H9 (cell line): ENCODE results near the gene WFDC2. TPM values are rescaled to one million over a fixed set of nuclear protein-coding genes. Genes with fewer than 3 reads are reported as not detected.

Source experiments
- DNase-seq: peaks from one replicate; pipeline ENCODE4 v3.0.0-alpha.2; 2017
- H2AFZ ChIP-seq: one replicate; pipeline ENCODE4 v1.6.1; 2013; ENCODE audit warnings: mild to moderate bottlenecking, low read length, control low read depth, moderate library complexity
- H2AK5ac ChIP-seq: 2 replicates; pipeline ENCODE4 v1.6.1; 2013; ENCODE audit warnings: low read length, control low read depth, mixed read lengths; ENCODE audit not compliant: insufficient read length
- H2BK120ac ChIP-seq: one replicate; pipeline ENCODE4 v1.6.1; 2013; ENCODE audit warnings: low read depth, mild to moderate bottlenecking, low read length, control low read depth, inconsistent platforms; ENCODE audit not compliant: poor library complexity, severe bottlenecking
- H2BK12ac ChIP-seq: 2 replicates; pipeline ENCODE4 v1.6.1; 2013; ENCODE audit warnings: low read length, control low read depth, mixed read lengths, low read depth; ENCODE audit not compliant: insufficient read length
- H2BK15ac ChIP-seq: 2 replicates; pipeline ENCODE4 v1.6.1; 2013; ENCODE audit warnings: low read depth, low read length, control low read depth
- H2BK20ac ChIP-seq: one replicate; pipeline ENCODE4 v1.6.1; 2013; ENCODE audit warnings: low read depth, mild to moderate bottlenecking, low read length, control low read depth, inconsistent platforms; ENCODE audit not compliant: poor library complexity, severe bottlenecking
- H2BK5ac ChIP-seq: 2 replicates; pipeline ENCODE4 v1.6.1; 2013; ENCODE audit warnings: low read length, control low read depth, mixed read lengths; ENCODE audit not compliant: insufficient read length
- H3K14ac ChIP-seq: 2 replicates; pipeline ENCODE4 v1.6.1; 2013; ENCODE audit warnings: low read length, control low read depth; ENCODE audit not compliant: insufficient read depth
- H3K18ac ChIP-seq: 2 replicates; pipeline ENCODE4 v1.6.1; 2013; ENCODE audit warnings: low read depth, mild to moderate bottlenecking, mixed read lengths, low read length, control low read depth; ENCODE audit not compliant: insufficient read length
- H3K23ac ChIP-seq: 2 replicates; pipeline ENCODE4 v1.6.1; 2013; ENCODE audit warnings: low read length, control low read depth, mixed read lengths, low read depth; ENCODE audit not compliant: insufficient read length
- H3K23me2 ChIP-seq: 2 replicates; pipeline ENCODE4 v1.6.1; 2013; ENCODE audit warnings: low read depth, mild to moderate bottlenecking, mixed read lengths, low read length, control low read depth; ENCODE audit not compliant: insufficient read length, poor library complexity, severe bottlenecking
- H3K27ac ChIP-seq: 2 replicates; pipeline ENCODE4 v1.5.1; 2013; ENCODE audit warnings: low read length, control low read depth, mixed read lengths, low read depth; ENCODE audit not compliant: insufficient read length
- H3K27me3 ChIP-seq: 2 replicates; pipeline ENCODE4 v1.6.1; 2013; ENCODE audit warnings: low read length, control low read depth, inconsistent platforms; ENCODE audit not compliant: insufficient read depth
- H3K4ac ChIP-seq: 2 replicates; pipeline ENCODE4 v1.6.1; 2013; ENCODE audit warnings: low read depth, mild to moderate bottlenecking, control low read depth, inconsistent platforms, low read length, moderate library complexity
- H3K4me1 ChIP-seq: 2 replicates; pipeline ENCODE4 v1.6.1; 2013; ENCODE audit warnings: low read length, control low read depth, inconsistent platforms; ENCODE audit not compliant: insufficient read depth
- H3K4me2 ChIP-seq: 2 replicates; pipeline ENCODE4 v1.6.1; 2013; ENCODE audit warnings: low read length, control low read depth, mixed read lengths; ENCODE audit not compliant: insufficient read length, insufficient read depth
- H3K56ac ChIP-seq: 2 replicates; pipeline ENCODE4 v1.6.1; 2013; ENCODE audit warnings: low read depth, mild to moderate bottlenecking, mixed read lengths, low read length, control low read depth; ENCODE audit not compliant: insufficient read length
- H3K79me1 ChIP-seq: 2 replicates; pipeline ENCODE4 v1.6.1; 2013; ENCODE audit warnings: low read depth, mild to moderate bottlenecking, moderate library complexity, low read length, control low read depth, inconsistent platforms; ENCODE audit not compliant: insufficient read depth, poor library complexity, severe bottlenecking
- H3K79me2 ChIP-seq: 2 replicates; pipeline ENCODE4 v1.6.1; 2013; ENCODE audit warnings: low read length, control low read depth, inconsistent platforms; ENCODE audit not compliant: insufficient read depth
- H3K9ac ChIP-seq: 2 replicates; pipeline ENCODE4 v1.6.1; 2013; ENCODE audit warnings: low read length, control low read depth, mixed read lengths; ENCODE audit not compliant: insufficient read length; ENCODE audit errors: extremely low read depth
- H3K9me3 ChIP-seq: one replicate; pipeline ENCODE4 v1.6.1; 2013; ENCODE audit warnings: low read depth, low read length, inconsistent platforms; ENCODE audit not compliant: control insufficient read depth
- H3T11ph ChIP-seq: one replicate; pipeline ENCODE4 v1.6.1; 2013; ENCODE audit warnings: mild to moderate bottlenecking, low read length, control low read depth, inconsistent platforms
- H4K20me1 ChIP-seq: one replicate; pipeline ENCODE4 v1.6.1; 2013; ENCODE audit not compliant: control insufficient read depth, insufficient read length, insufficient read depth
- H4K5ac ChIP-seq: 2 replicates; pipeline ENCODE4 v1.6.1; 2013; ENCODE audit warnings: low read depth, mild to moderate bottlenecking, mixed read lengths, low read length, control low read depth; ENCODE audit not compliant: insufficient read length
- H4K8ac ChIP-seq: replicated peaks from 2 replicates; pipeline ENCODE4 v1.6.1; 2013; ENCODE audit warnings: low read length, control low read depth, mixed read lengths, low read depth; ENCODE audit not compliant: insufficient read length
- H4K91ac ChIP-seq: 2 replicates; pipeline ENCODE4 v1.6.1; 2013; ENCODE audit warnings: low read depth, mild to moderate bottlenecking, moderate library complexity, mixed read lengths, low read length, control low read depth; ENCODE audit not compliant: insufficient read length
- H3K27ac Mint-ChIP-seq, 3 experiments: 2 replicates in 2 of 3; 3 replicates in 1 of 3; pipeline ENCODE4 v1.8.0; 2020 to 2021; ENCODE audit warnings: mixed read lengths in 3 of 3, mild to moderate bottlenecking in 1 of 3, moderate library complexity in 1 of 3
- H3K27me3 Mint-ChIP-seq: 2 replicates; pipeline ENCODE4 v1.8.0; 2021; ENCODE audit warnings: low read depth, mild to moderate bottlenecking, moderate library complexity, mixed read lengths
- H3K36me3 Mint-ChIP-seq, 3 experiments: 2 replicates in 2 of 3; 3 replicates in 1 of 3; pipeline ENCODE4 v1.8.0; 2020 to 2021; ENCODE audit warnings: low read depth in 3 of 3, mixed read lengths in 3 of 3; ENCODE audit not compliant: insufficient read depth in 1 of 3
- H3K4me1 Mint-ChIP-seq, 2 experiments: 2 replicates each; pipeline ENCODE4 v1.8.0; 2020; ENCODE audit warnings: mixed read lengths in 2 of 2
- H3K4me3 Mint-ChIP-seq, 2 experiments: 2 replicates in 1 of 2; 3 replicates in 1 of 2; pipeline ENCODE4 v1.8.0; 2020 to 2021; ENCODE audit warnings: mild to moderate bottlenecking in 2 of 2, mixed read lengths in 2 of 2, moderate library complexity in 1 of 2
- H3K9me3 Mint-ChIP-seq, 2 experiments: 2 replicates in 1 of 2; 3 replicates in 1 of 2; pipeline ENCODE4 v1.8.0; 2020; ENCODE audit warnings: mild to moderate bottlenecking in 2 of 2, mixed read lengths in 2 of 2, moderate library complexity in 1 of 2
- WGBS: extraction: QIAGEN DNeasy Blood & Tissue Kit; methylation state at CpG from one replicate; pipeline ENCODE4 v1.1.7; 2013; ENCODE audit warnings: missing lambda C conversion rate, low lambda C conversion rate, mixed read lengths; ENCODE audit not compliant: insufficient read length; ENCODE audit errors: extremely low coverage; 5-methylcytosine and 5-hydroxymethylcytosine counted together
- total RNA-seq: library from RNA; stranded (reverse); gene quantifications from 2 replicates; pipeline ENCODE4 v1.2.1, GENCODE V29; 2021
- TF ChIP-seq, protein P1 (sequence below): fragments of 200-600 bp; sonication (generic); conservative IDR thresholded peaks from 3 replicates; pipeline ENCODE4 v1.8.0; 2021; ENCODE audit warnings: antibody characterized with exemption, mild to moderate bottlenecking

Gene WFDC2
- total RNA-seq, 1 experiment from 2014 or later = 57.1 TPM

GRCh38 chr20:45459606-45460005, 9.9 kb upstream of the WFDC2 start:
- Histone ChIP-seq H3K27me3 (no peaks in the 10 kb centered on the region), H3K23me2 (no peaks in the 10 kb centered on the region), H3K9ac (no peak overlapping the region), H2BK12ac (no peak overlapping the region), H4K20me1 (no peaks in the 10 kb centered on the region), H3K23ac (no peak overlapping the region), H4K91ac (no peak overlapping the region), H3K4me1 (no peaks in the 10 kb centered on the region), H3K79me1 (no peaks in the 10 kb centered on the region), H3K9me3 (no peaks in the 10 kb centered on the region), H3T11ph (no peak overlapping the region), H3K18ac (no peak overlapping the region), H3K14ac (no peak overlapping the region), H3K56ac (no peak overlapping the region), H2BK5ac (no peak overlapping the region), H2AFZ (no peak overlapping the region), H3K79me2 (no peaks in the 10 kb centered on the region), H2BK20ac (no peak overlapping the region), H4K8ac (no peak overlapping the region), H2BK15ac (no peak overlapping the region), H3K27ac (no peak overlapping the region), H2AK5ac (no peak overlapping the region), H4K5ac (no peak overlapping the region), H3K4ac (no peak overlapping the region), H2BK120ac (no peak overlapping the region), H3K4me2 (no peak overlapping the region)
- no CpG with 5 or more reads among the region's 5 CpGs for WGBS
- no peaks in the 10 kb centered on the region; a peak in 1 of 7 replicates for H3K36me3 Mint-ChIP-seq
- 0 out of 4 replicates have a peak, but pooled peaks cover 0 to 3% of the 10 kb centered on the region in 2 experiments for H3K4me1 Mint-ChIP-seq
- H3K27ac Mint-ChIP-seq = no peak overlapping the region; a peak in 1 of 7 replicates
- no peak overlapping the region for H3K4me3 Mint-ChIP-seq
- TF ChIP-seq, protein P1, sequence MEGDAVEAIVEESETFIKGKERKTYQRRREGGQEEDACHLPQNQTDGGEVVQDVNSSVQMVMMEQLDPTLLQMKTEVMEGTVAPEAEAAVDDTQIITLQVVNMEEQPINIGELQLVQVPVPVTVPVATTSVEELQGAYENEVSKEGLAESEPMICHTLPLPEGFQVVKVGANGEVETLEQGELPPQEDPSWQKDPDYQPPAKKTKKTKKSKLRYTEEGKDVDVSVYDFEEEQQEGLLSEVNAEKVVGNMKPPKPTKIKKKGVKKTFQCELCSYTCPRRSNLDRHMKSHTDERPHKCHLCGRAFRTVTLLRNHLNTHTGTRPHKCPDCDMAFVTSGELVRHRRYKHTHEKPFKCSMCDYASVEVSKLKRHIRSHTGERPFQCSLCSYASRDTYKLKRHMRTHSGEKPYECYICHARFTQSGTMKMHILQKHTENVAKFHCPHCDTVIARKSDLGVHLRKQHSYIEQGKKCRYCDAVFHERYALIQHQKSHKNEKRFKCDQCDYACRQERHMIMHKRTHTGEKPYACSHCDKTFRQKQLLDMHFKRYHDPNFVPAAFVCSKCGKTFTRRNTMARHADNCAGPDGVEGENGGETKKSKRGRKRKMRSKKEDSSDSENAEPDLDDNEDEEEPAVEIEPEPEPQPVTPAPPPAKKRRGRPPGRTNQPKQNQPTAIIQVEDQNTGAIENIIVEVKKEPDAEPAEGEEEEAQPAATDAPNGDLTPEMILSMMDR = peak; percentile 14; the same call in 1 of the 3 replicates
- no peaks in the 10 kb centered on the region for H3K9me3 Mint-ChIP-seq
- H3K27me3 Mint-ChIP-seq = peaks cover 1% of the 10 kb centered on the region; the same call in 1 of the 2 replicates
- DNase-seq = no peak
